ENCODE results near the gene SLC22A3.
"Not testable (repeated sequence)": the region's sequence is repeated elsewhere in the genome, so short reads cannot be mapped to it uniquely, and the experiment has no call there.

SLC22A3 gene

DNA sequence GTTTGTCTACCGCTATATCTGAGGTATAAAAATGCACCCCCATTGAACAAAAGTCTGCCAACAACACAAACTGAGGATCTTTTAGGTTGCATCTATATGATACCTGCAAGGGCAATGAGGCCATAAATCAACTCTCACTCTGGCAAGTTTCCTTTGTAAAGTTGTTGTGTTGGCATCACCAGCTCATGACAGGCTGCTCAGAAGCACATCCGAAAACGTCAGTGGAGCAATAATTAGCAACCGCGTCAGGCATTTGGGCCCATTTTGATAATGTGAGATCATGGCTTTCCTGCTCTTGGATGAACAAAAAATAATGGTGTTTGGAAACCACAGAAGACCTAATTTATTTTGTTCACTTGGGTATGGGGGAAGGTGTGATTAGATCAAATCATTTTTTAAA, 12.0 kb upstream of the SLC22A3 start:
- no peak for DNase-seq

DNA sequence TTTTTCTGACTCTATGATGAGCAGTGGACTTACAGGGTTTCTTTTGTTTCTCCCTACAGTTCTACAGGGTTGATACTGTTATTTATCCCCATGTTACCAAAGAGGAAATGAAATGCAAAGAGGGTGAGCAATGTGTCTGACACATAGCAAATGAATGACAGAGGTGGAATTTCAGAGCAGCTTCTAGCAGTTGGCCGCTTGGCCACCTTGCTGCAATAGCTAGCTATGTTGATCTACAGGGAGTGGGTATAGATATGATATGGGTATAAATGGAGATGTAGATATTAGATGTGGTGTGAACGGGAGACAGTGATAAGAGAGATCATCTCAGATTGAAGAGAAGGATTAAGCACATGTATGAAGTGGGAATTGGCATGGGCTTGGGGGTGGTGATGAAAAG, 10.9 kb upstream of the SLC22A3 start:
- DNase-seq, result no peak

DNA sequence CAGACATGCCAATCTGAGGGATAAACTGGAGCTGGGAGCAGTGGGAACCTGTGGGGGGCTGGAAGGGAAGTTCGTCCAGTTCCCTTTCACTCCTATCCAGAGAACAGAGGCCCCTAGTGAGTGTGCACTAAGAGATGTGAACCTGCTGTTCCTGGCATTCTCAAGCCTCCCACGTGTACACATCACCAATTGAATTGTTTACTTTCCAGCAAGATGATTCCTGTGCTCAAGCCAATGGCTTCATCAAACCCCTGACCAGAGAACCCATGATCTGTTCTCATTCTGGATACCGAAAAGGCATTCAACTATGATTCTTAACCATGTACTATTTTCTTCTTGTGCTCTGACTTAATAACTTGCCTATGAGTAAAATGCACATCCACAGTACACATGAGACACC, 10.2 kb upstream of the SLC22A3 start:
- no peak for DNase-seq

DNA sequence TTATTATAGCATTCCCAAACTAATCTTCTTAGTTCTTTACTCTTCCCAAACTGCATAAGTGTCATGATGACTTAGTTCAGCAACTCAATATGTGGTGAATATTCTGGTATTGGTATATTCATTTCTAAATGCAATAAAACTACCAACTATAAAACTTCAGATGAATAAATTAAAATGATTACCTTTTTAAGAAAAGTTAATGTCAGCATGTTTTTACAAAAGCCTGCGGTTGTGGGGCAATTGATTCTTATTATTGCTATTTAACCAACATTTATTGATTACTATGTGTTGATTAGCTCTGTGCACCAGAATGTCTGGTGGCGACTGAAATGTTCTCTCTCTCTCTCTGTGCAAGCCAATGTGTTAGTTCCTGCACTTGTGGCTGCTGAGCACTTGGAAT, 5.0 kb upstream of the SLC22A3 start:
- DNase-seq, result no peak

DNA sequence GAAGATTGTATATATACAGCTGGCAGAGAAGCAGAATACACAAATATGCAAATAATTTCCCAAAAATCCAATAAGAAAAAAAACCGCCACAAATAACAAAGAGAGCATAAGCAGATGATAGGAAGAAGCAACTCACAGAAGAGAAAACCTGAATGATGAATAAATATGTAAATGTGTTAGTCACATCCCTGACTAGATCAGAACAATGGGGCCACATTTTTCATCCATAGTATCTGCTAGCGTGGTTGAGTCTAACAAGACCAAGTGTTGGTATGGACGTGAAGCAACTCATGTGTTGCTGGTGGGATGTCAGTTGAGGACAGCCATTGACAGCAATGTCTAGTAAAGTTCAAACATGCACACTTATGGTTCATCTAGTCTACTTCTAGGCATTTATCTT, 3.9 kb upstream of the SLC22A3 start:
- no peak for DNase-seq

DNA sequence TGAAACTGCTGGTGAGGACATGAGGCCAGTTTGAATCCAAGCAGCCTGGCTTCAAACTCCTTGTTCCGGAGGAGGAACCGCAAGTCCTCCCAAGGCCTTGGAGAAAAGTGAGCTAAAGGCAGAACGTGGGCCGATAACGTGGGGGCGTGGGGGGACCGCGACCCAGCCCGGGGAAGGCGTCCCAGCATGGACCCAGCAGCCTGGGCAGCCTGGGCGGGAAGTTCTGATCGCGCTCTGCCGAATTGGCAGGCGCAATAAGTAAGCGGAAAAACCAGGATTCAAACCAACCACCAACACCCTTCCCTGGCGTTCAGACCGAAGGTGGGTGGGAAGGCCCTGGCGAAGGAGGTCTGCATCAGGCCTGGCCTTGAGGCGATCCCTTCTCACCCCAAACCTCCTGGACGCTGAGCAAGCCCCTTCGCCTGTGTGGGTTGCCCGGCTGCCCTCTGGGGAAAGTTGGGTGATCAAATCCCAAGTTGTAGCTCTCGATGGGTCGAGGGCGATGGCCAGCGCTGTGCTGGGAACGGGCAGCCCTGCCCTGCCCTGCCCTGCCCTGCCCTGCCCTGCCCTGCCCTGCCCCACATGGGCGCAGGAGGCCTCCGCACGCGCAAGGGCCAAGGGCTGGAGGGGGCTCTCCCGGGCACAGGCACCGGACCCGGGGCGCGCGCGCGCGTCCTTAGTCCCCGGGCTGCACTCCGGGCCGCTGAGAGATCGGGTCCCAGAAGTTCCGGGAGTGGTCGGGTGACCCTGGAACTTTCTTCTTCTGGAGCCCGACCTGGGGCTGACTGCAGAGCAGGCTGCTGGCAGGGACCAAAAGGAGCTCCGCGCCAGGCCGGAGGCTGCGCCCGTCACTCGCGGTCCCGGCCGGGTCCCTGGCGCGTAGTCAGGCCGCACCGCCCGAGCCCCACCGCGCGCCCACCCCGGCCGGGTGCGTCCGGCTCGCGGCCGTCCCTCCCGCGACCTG, 637 bp upstream of the SLC22A3 start:
- DNase-seq, result no peak

DNA sequence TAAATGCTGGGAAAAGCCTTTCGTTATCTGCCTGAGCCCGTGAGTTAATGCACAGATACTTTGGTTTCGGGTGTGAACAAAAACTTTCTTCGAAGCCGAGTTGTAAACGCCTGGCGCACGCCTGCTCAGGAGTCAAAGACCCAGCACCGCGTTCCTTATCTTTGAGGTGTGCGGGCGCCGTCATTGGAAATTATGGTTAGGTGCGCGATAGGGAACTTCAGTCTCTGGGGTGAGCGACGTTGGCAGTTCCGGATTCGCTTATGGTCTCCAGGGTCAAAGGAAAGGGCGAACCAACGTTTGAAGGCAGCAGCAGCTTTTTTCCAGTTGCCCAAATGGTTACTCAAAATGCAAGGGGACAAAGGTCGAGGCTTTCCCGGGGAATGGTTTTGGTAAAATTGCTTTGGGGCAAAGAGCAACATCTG, 853 bp downstream of the SLC22A3 start:
- DNase-seq, result no peak

DNA sequence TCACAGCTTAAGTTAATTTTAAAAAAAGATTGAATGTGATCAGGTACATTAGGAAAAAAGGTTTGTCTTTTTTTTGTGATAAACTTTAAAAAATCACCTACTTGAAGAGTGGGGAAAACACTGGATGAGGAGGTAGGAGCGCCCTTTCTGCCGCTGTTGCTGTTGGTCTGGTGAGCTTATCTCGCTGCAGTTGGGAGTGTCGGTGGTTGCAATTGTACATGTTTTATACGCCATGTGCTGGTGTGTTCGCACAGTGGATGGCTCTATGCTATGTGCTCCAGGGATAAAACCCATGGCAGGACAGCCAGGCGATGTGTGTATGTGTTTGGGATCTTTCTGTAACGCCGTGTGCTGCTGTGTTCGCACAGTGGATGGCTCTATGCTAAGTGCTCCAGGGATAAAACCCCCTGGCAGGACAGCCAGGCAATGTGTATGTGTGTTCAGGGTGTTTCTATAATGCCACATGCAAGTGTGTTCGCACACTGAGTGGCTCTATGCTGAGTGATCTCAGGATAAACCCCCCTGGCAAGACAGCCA, 1.7 kb downstream of the SLC22A3 start:
- no peak for DNase-seq

DNA sequence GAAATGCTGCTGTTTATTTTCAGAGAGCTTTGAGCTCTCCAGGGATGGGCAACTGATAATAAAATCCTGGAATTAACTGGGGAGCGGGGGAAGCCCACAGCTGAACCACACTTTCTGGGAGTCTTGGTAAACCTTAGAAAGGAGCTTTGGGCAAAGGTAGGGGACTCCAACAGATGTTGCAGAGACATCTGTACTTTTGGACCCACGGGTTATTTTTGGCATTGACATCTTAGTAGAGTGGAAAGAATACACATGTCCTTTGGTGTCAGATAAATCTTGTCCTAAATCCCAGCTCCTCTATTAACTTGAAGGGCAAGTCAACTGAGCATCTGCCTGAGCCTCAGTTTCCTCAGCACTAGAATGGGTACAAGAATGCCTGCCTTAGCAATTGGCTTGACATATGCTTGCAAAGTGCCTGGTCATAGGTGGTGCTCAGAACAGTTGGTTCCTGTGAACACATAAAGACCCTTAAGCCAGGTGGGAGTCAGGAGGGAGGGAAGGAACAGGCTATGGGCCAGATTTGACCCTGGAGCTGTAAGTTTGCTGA, 5.8 kb downstream of the SLC22A3 start:
- DNase-seq, result no peak

DNA sequence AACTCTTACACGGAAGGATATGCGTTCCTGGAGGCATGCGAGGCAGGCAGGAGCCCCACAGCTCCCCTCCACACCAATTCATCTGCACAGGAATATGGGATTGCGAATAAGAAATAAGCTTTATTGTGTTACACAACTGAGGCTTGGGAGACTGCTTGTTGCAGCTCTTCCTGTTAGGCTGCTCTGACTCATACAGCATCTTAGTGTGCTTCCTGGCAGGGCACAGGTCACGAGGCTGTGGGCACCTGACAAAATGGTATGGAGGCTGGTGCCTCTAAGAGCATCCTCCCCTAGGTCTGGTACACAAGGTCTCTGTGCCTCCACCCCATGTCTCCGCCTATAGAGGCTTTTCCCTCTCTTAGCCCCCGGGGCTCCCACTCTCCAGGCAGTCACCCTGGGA, 6.8 kb downstream of the SLC22A3 start:
- DNase-seq, result peak; percentile 52

DNA sequence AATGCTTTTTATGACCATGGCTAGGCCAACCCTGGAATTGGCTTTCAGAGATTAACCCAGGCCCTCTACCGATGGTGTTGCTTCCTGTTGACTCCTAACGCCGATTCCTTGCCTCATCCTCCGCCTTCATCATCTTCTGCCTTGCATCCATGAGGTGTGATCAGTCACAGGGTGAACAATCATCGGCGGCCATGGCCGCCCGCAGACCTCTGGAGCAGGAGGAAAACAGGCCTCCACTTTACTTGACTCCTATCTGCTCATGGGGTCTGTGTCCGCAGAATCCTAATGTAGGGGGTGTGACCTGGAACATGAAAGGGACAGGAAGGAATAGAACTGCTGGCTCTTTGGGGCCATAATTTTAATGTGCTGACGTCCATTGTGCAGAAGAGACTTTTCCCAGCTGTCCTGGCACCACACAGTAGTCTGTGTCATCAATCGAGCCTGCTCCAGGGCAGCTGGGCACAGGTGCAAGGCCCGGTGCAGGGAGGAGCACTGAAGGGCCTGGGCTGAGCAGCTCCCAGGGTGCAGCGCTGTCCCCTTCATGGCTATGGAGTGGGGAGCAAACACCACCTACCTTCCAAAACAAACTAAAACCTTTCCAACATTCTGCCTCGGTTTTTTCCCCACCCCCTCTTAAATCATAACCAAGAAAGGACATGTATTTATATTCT, 8.0 kb downstream of the SLC22A3 start:
- no peak for DNase-seq

DNA sequence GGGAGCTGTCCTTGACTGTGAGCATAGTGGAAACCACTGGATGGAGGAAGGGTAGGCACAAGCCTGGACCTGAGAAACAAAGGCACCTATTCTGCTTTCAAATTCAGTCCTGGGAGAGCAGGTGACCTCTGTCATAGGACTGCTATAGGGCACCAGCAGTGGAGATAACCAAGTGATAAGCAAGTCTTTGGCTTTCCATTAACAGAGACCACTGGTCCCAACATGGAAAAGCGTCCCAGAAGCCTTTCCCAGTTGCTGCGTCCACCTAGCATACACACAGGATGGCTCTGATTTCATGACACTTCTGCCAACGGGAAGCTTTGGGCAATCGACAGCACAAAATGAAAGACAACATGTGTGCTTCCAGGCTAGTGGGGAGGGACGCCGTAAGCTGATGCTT, 8.9 kb downstream of the SLC22A3 start:
- no peak for DNase-seq

DNA sequence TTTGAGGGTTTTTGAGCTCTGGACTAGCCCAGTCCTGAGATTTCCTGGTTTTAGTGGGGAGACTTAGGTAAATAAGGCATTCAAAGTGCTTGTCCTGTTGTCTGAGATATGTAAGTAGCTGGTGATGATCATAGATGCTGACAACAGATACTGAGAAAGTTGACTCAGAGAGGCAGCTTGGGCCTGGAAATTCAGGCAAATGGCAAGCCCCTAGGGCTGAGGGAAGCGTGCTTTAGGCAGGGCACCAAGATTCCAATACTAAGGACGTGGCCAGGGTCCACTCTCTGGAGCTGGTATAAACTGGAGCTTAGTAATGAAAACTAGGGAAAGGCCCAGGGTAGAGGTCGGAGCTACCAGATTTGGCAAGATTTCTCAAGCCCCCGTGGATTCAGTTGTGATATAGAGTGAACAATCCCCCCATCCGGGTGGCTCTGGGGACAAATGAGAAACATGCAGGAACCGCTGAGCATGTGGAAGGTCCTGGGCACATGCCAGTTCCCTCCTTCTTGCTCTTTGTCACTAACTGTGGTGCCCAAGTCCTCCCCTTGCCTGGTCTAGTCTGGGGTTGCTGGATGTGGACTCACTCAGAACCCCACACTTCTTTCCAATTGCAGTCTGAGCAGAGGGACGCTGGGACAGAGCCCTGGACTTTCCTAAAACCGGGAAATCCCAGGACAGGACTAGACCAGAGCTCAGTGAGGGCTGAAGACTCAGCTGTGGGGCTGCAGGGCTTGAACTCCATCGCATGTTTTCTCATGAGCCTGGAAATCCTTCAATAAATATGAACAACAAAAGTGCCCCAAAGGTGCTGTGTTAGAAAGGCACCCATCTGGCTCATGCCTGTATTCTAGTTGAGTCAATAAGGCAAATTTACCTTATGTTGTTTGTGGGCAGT, 10.3 kb downstream of the SLC22A3 start:
- no peak for DNase-seq

DNA sequence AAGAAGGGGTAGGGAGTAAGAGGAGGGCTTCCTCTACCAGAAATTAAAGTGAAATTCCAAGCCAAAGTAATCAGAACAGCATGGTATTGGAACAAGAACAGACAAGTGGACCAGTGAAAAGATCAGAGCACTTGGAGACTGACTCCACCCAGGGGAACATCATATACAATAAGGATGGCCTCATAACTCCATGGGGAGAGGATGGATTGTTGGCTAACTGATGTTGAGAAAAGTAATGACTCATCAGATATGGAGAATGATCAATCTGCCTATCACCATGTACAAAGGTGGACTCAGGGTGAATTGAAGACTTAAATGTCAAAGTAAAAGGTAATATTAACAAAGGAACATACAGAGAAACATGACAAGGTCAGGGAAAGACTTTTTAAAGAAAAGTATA, 12.8 kb downstream of the SLC22A3 start:
- no peak for DNase-seq

DNA sequence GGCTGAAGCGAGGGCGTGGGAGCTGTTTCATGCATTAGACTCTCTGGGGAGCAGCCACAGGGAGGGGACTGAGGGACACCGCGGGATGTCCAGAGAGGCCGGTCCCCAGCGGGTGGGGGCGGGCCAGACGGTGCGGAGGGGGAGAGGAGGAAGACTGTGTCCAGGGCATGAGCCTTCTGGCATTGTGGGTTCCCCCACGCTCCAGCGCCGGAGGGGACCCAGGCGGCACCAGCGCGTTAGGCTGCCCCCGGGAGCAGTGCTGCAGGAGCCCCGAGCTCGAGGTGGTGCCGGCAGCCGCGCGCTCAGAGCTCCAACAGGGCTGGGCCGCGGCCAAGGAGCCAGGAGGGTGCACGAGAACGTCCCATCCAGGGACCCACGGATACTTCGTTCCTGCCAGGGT, 14.4 kb downstream of the SLC22A3 start:
- no peak for DNase-seq

DNA sequence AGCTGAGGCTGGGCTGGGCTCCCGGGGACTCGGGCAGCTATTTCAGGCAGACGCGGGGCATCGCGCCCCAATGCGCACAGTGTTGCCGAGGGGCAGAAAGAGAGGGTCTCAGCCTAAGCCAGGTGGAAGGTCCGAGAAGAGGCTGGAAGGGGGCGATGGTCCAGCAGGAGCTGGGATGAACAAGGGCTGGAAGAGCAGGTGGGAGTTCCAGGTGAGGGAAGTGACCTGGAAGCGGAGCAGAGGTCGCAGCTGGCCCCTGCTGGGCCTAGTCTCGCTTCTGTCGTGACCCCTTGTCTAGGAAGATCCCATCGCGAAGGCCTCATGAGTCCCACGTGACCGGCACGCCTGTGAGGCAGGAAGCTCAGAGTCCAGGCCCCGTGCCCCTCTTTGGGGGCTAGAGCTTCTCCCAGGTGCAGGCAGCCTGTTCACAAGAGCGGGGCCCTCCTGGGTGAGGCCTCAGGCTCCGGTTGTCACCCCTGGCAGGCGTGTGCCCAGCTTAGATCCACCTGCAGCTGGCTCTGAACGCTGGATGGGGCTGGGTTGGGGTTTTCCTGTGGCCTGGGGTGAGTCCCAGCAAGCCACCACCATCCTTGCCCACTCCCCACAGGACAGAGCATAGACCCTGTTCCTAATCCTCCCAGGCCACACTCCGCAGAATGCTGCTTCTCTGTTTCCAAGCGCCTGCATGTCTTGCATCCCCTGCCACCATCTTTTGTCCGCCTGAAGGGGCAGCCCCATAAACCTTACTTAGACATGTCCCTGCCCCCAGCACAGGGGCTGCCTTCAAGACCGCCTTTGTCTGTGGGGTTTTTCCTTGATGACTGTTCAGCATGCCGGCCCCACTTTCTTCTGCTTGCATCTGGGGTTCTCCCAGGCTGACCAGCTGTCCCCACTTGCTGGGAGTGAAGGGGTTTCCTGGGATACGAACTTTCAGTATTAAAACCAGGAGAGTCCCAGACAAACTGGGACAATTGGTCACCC, 15.1 kb downstream of the SLC22A3 start:
- no peak for DNase-seq

DNA sequence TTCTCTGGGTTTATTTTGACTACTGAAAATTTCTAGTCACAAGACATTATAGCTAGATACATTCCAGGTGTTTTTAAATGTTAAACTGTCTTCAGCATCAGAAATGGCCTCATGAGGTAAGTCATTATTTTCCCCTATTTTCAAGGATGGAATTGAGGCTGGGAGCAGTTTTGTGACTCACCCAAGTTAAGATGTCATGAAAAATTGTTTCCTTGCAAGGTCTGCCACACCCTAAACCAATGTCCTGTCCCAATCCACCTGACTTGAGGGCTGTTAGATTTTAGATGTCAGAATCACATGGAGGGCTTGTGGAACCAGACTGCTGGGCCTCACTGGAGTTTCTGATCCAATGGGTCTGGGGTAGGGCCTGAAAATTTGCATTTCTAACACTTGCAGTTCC, 16.9 kb downstream of the SLC22A3 start:
- DNase-seq, result no peak

DNA sequence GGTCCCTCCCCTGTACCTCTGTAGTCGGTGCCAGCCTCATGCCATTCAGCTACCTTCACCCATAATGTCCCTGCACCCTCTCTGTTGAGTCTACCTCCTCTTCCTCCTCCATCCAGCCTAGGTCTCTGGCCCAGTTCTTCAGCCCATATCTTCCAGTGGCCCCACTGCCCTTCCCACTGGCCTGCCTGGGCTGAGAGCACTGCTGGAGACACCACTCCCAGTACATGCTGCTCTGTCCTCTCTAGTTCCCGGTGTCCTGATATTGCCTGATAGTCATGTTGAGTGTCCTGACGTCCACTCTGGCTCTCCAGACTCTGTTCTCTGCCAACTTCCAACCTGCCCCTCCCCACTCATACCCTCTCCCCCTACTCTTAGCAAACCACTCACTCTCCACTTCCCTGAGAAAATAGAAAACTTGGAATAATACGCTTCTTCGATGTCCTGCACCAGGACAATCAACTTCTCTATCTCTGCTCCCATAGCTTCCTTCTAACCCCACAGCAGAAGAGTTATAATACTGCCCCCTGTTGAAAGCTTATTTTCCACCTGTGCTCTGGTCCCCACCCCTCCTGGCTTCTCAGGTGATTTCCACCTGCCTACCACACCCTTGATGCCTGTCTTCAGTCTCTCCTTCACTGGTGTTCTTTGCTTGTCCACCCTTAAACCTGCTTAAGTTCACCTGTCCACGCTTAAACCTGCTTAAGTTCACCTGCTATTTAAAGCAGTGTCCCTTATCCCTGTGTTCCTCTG, 19.8 kb downstream of the SLC22A3 start:
- DNase-seq, result no peak

DNA sequence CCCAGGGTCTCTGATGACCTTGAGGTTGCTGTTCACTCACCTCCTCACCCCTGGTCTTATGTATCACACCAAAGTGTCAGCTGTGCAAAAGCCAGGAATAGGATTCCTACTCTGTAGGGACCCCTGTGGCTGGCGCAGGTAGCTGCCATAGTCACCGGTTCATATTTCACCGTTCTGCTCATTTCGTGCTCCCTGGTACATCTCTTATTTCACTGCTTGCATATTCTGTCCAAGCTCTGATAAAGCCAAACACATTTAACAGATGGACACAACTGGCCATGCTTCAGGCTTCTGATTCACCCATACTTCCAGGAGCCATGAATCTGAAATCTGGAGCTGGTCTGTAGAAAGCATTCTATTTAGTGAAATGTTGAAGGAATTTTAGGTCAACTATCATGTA, 20.5 kb downstream of the SLC22A3 start:
- DNase-seq, result no peak

DNA sequence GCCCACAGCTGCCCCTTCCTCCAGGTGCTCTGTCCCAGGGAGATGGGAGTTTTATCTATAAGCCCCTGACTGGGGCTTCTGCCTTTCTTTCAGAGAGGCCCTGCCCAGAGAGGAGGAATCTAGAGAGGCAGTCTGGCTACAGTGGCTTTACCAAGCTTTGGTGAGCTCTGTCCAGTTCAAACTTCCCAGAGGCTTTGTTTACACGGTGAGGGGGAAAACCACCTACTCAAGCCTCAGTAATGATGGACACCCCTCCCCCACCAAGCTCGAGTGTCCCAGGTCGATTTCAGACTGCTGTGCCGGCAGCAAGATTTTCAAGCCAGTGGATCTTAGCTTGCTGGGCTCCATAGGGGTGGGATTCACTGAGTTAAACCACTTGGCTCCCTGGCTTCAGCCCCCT, 25.4 kb downstream of the SLC22A3 start:
- DNase-seq, result not testable (repeated sequence)

Measured in NK-92 treated with Interleukin-12 subunit alpha and Interleukin-12 subunit beta, amount 100 ng/mL, for 24 hours (cell line).